Tibial nerve (tissue), 4 donors: ENCODE results near the gene EGFR. TPM values are rescaled to one million over a fixed set of nuclear protein-coding genes. Genes with fewer than 3 reads are reported as not detected.

Experiments
- DNase-seq, 2 donors: peaks; one replicate each; pipeline ENCODE4 v3.0.0-alpha.2; 2019; ENCODE audit warnings: low spot score in 2 of 2
- H3K27ac ChIP-seq, 4 donors: fragments of 200-600 bp; sonication (generic) in 3 of 4; one replicate each; pipeline ENCODE4 v1.5.1; 2017 to 2019; ENCODE audit warnings: mild to moderate bottlenecking in 1 of 4
- H3K27me3 ChIP-seq, 2 donors: fragments of 200-600 bp; sonication (generic) in 1 of 2; one replicate each; pipeline versions ENCODE4 v1.5.1 to v1.6.0; 2017 to 2019
- H3K36me3 ChIP-seq, 3 donors: fragments of 200-600 bp; sonication (generic); one replicate each; pipeline ENCODE4 v1.5.1; 2018 to 2019
- H3K4me1 ChIP-seq, 4 donors: fragments of 200-600 bp; sonication (generic) in 3 of 4; one replicate each; pipeline ENCODE4 v1.5.1; 2017 to 2019
- H3K4me3 ChIP-seq, 4 donors: fragments of 200-600 bp; sonication (generic) in 3 of 4; one replicate each; pipeline ENCODE4 v1.5.1; 2017 to 2019; ENCODE audit warnings: mild to moderate bottlenecking in 1 of 4, moderate library complexity in 1 of 4
- H3K9me3 ChIP-seq, 4 donors: fragments of 200-600 bp; sonication (generic) in 3 of 4; one replicate each; pipeline ENCODE4 v1.5.1; 2017 to 2019
- EP300 ChIP-seq, 2 donors: sonication (generic); formaldehyde crosslinking; IDR thresholded peaks; one replicate each; pipeline ENCODE4 v1.6.1; 2017; ENCODE audit warnings: antibody characterized with exemption in 2 of 2, mild to moderate bottlenecking in 1 of 2
- POLR2A ChIP-seq, 2 donors: fragments of 450-650 bp; IDR thresholded peaks; one replicate each; pipeline ENCODE4 v1.6.1; 2017; ENCODE audit warnings: antibody characterized with exemption in 2 of 2, mild to moderate bottlenecking in 2 of 2, moderate library complexity in 2 of 2
- WGBS, 2 donors: methylation state at CpG; one replicate each; pipeline ENCODE4 v1.1.5; 2018; 5-methylcytosine and 5-hydroxymethylcytosine counted together
- total RNA-seq, 4 donors: library from RNA; depleted of rRNA; stranded (reverse); fragments of >200 nt; gene quantifications; one replicate each; pipeline ENCODE4 v1.1.0, GENCODE V29; 2016
- TF ChIP-seq, protein P1 (sequence below), 5 experiments: fragments of 200-600 bp in 3 of 5; fragments of 450-650 bp in 2 of 5; sonication (generic) in 3 of 5; IDR thresholded peaks; one replicate each; pipeline ENCODE4 v1.5.1; 2016 to 2019; ENCODE audit warnings: antibody characterized with exemption in 5 of 5, mild to moderate bottlenecking in 3 of 5, moderate library complexity in 2 of 5

The EGFR gene
- total RNA-seq, 4 donors from 2014 or later, result 72.3 to 136 (median 127) TPM

DNA sequence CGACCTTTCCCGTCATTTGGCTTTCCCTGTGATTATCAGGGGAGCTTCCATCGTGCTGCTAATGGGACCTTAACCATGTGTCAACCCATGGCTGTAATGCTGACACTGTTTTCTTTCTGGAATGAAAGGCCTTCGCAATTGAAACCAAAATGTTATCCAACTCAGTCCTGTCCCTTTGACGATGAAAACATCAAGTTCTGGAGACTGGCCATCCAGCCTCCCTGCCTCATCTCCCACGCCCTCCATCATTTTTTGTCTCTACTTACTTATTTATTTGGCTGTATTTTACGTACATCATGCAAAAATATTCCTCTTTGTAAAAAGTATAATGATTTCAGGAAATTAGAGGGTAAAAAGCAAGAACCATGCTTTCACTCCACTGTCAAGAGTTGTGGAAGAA lies 69.8 kb downstream of the EGFR start:
- H3K27me3 ChIP-seq, result no peaks in the 10 kb centered on the region
- no peak for DNase-seq
- H3K4me1 ChIP-seq, result peaks cover 0 to 55% (median 18%) of the 10 kb centered on the region in 4 donors
- H3K36me3 ChIP-seq, result no peaks in the 10 kb centered on the region
- no peaks in the 10 kb centered on the region for H3K9me3 ChIP-seq
- H3K27ac ChIP-seq, result peak overlapping the region in 2 of 4 donors; percentile 20 to 81
- TF ChIP-seq EP300 (IDR thresholded peaks at IDR 0.05), result no peak
- TF ChIP-seq, protein P1, sequence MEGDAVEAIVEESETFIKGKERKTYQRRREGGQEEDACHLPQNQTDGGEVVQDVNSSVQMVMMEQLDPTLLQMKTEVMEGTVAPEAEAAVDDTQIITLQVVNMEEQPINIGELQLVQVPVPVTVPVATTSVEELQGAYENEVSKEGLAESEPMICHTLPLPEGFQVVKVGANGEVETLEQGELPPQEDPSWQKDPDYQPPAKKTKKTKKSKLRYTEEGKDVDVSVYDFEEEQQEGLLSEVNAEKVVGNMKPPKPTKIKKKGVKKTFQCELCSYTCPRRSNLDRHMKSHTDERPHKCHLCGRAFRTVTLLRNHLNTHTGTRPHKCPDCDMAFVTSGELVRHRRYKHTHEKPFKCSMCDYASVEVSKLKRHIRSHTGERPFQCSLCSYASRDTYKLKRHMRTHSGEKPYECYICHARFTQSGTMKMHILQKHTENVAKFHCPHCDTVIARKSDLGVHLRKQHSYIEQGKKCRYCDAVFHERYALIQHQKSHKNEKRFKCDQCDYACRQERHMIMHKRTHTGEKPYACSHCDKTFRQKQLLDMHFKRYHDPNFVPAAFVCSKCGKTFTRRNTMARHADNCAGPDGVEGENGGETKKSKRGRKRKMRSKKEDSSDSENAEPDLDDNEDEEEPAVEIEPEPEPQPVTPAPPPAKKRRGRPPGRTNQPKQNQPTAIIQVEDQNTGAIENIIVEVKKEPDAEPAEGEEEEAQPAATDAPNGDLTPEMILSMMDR (IDR thresholded peaks at IDR 0.05), result no peak
- TF ChIP-seq POLR2A (IDR thresholded peaks at IDR 0.05), result no peak
- no peak overlapping the region for H3K4me3 ChIP-seq
- WGBS, 2 donors, result 56 to 67% methylated on average over 7 of the region's 7 CpGs

DNA sequence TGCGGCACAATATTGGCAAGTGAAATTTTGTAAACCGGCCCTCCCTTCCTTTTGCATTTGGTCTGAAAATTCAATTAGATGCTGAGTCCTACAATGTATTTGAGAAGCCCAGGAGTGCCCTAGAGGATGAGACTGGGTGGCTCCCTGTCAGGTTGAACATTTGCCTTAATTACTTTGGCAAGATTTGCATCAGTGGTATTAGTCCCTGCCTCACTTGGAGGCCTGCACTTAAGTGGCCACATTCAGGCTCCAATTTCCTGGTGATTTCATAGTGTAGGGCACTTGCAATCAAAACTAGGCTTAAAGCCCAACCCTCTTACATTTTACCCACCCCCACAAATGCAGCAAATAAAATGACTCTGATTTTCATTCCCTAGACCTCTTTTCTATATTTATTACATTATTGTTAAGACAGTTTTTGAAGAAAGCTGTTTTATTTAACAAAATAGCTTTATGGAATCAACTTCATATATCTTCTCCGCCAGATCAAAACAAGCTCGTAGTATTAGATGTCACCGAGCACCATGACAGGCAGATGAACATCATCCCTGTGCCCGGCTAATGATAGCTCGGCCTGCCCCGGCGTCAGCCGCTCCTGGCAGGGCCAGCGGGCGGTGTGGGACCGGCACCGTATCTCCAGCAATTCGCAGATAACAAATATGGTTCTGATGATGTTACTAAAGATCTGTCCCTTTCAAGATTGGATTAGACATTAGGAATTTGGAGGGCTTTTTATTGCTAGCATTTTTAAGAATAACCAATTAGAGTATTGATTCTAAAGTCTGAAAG lies 73.6 kb downstream of the EGFR start:
- WGBS, 2 donors, result 85 to 88% methylated on average over 15 of the region's 15 CpGs
- H3K4me1 ChIP-seq, result peaks cover 0 to 62% (median 3%) of the 10 kb centered on the region in 4 donors
- no peak for DNase-seq
- no peaks in the 10 kb centered on the region for H3K36me3 ChIP-seq
- TF ChIP-seq POLR2A (IDR thresholded peaks at IDR 0.05) (no peak), EP300 (IDR thresholded peaks at IDR 0.05) (no peak)
- TF ChIP-seq, protein P1 (IDR thresholded peaks at IDR 0.05), result no peak
- H3K4me3 ChIP-seq, result no peak overlapping the region
- no peak overlapping the region for H3K27ac ChIP-seq
- no peaks in the 10 kb centered on the region for H3K9me3 ChIP-seq
- no peaks in the 10 kb centered on the region for H3K27me3 ChIP-seq

DNA sequence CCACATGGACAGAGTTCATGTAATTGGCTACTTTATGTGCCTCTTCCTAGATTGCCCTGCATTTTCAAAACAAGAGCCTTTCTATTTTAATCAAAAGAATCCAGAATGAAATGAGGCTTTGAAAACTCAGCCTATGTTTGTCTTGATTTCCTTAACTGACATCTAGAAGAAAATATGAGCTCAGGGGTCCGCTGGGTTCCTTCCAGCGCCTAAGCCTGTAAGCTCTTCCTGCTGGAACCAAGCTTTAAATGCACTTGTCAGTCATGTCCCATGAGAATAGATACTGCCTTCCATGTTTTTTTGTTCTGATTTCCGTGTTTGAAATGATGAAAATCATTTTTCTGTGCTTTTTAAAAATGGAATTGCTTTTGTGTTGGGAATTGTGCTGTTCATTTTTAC lies 74.2 kb downstream of the EGFR start:
- no peaks in the 10 kb centered on the region for H3K9me3 ChIP-seq
- no peak for TF ChIP-seq POLR2A (IDR thresholded peaks at IDR 0.05)
- TF ChIP-seq EP300 (IDR thresholded peaks at IDR 0.05), result no peak
- TF ChIP-seq, protein P1 (IDR thresholded peaks at IDR 0.05), result no peak
- WGBS, 2 donors, result 54 to 77% methylated on average over 3 of the region's 3 CpGs
- DNase-seq, result no peak
- no peak overlapping the region for H3K4me3 ChIP-seq
- H3K27ac ChIP-seq, result no peak overlapping the region
- H3K36me3 ChIP-seq, result no peaks in the 10 kb centered on the region
- H3K4me1 ChIP-seq, result peaks cover 0 to 62% (median 1%) of the 10 kb centered on the region in 4 donors
- no peaks in the 10 kb centered on the region for H3K27me3 ChIP-seq

DNA sequence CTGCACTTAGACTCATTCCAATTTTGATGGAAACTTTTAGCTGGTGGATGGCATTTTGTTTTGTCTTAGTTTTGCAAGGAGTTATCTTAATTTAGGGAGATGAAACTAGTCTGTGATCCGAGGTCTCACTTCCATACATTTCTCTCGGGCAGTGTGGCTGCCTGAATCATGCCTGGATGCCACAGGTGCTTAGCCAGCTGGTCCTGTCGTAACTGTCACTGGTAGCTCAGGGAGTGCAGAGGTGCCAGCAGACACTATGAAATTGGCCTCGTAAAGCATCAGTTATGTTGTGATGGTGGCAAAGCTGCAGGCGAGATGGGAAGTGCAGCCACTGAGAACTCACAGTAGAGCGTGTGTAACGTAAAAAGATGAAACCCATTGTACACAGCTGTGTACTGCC lies 74.9 kb downstream of the EGFR start:
- Histone ChIP-seq H3K4me3 (no peak overlapping the region), H3K27ac (no peak overlapping the region), H3K27me3 (no peaks in the 10 kb centered on the region), H3K36me3 (no peaks in the 10 kb centered on the region), H3K4me1 (peaks cover 0 to 61% (median 1%) of the 10 kb centered on the region in 4 donors), H3K9me3 (no peaks in the 10 kb centered on the region)
- DNase-seq, result no peak
- 79 to 84% methylated on average over 7 of the region's 7 CpGs for WGBS, 2 donors
- TF ChIP-seq POLR2A (IDR thresholded peaks at IDR 0.05) (no peak), EP300 (IDR thresholded peaks at IDR 0.05) (no peak)
- TF ChIP-seq, protein P1 (IDR thresholded peaks at IDR 0.05), result no peak

DNA sequence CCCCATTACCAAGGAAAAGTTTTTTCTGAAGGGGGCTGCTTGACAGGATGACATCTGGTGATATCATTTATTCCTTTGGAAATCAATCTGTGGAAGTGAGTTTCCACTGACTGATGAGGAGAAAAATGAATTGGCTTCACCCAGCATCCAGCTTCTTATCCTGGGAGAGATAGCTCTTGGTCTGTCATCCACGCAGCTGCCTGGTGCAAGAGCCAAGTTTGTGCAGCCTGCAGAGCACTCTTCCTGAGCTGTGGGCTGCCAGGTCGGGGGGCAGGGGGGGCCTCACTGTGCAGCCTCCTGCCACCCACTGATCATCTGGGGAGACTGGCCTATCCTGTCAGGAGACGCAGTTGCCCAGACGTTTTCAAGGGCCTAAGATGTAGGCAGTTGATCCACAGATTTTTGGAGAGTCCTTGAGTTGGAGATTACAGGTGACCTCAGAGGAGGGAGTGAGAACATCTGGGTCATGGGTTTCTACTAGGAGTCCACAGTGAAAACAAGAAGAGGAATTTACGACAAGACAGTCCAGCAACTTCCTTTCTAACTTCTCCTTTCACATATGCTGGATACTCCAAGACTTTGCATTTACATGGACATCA lies 75.4 kb downstream of the EGFR start:
- no peak for DNase-seq
- H3K4me3 ChIP-seq, result no peak overlapping the region
- no peaks in the 10 kb centered on the region for H3K9me3 ChIP-seq
- 54 to 57% methylated on average over 5 of the region's 5 CpGs for WGBS, 2 donors
- H3K4me1 ChIP-seq, result peaks cover 0 to 62% (median 1%) of the 10 kb centered on the region in 4 donors
- H3K27ac ChIP-seq, result peak overlapping the region in 1 of 4 donors; percentile 42
- H3K27me3 ChIP-seq, result no peaks in the 10 kb centered on the region
- H3K36me3 ChIP-seq, result no peaks in the 10 kb centered on the region
- TF ChIP-seq, protein P1 (IDR thresholded peaks at IDR 0.05), result no peak
- no peak for TF ChIP-seq POLR2A (IDR thresholded peaks at IDR 0.05)
- no peak for TF ChIP-seq EP300 (IDR thresholded peaks at IDR 0.05)
